HG03135 (cell line): ENCODE measurements around the gene CTIF.

Experiments used
- ATAC-seq: cut with Tn5 transposase; IDR thresholded peaks from one replicate; pipeline ENCODE4 v1.9.1; 2021; ENCODE audit warnings: mild to moderate bottlenecking, moderate library complexity; ENCODE audit not compliant: unreplicated experiment

Gene CTIF

DNA sequence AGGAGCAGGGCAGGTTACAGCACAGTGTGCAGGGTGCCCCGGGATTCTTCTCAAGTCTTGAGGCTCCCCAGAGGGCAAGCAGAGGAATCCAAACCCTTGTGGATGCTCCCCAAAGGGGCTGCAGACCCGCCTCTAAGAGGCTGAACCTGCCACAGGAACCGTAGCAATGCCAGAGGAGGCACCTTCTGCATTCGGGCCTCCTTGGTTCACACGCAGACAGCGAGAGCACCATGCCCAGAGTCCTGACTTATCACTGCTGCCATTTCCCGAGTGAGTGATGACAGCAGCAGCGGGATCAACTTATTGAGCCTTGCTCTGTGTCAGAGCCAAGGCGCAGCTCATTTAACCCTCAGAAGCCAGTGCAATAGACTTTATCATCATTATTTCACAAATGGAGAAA lies 203.5 kb downstream of the CTIF start:
- no peak for ATAC-seq

DNA sequence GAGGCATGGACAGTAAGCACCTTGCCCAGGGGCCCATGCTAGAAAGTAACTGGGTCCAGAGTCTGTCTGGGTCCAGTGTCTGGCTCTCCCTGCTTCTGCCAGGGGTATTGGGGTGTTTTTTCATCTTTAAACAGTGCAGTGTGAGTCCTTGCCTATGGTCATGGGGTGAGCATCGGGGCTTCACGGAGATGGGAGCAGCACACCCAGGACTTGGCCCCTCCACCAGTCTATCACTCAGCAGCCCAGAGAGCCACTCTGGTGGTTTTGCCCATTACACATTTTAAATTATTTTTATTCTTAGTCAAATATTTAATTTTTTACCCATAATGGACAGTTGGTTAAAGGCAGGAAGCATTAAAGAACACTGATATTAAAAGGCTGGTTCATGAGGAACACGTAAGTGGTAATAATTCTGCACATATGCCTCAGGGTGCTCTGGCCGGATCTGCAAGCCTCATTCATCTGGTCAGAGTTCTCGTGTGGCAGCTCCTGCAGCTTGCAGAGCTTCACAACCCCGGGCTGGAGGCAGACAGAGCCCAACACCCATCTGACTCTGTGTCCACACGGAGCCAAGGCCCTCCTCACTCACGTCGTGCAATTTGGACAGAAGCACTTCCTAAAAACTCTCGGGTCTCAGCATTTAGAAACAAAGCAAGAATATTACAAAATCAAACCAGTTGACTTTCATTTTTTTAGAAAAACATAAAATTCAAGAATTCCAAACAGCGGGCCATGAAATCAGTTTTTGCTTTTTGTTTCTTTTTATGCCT lies 204.1 kb downstream of the CTIF start:
- ATAC-seq, result no peak

DNA sequence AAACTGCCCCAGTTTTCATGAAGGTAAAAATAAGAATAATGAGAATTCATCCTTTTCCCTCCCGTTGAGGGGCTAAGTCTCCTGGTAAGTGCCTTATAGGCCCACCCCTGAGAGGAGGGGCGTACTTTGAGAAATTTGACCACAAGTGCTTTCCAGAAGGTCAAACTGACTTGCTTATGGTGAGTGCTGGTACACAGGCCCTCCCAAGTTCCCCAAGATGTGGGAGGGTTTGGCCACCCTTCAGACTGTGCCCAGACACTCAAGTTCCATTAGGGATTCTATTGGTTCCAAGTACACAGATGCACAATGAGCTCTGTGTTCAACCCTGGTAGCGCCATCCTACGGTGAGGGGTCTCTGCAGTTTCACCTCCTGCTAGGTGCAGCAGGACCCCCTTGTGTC lies 205.1 kb downstream of the CTIF start:
- no peak for ATAC-seq

DNA sequence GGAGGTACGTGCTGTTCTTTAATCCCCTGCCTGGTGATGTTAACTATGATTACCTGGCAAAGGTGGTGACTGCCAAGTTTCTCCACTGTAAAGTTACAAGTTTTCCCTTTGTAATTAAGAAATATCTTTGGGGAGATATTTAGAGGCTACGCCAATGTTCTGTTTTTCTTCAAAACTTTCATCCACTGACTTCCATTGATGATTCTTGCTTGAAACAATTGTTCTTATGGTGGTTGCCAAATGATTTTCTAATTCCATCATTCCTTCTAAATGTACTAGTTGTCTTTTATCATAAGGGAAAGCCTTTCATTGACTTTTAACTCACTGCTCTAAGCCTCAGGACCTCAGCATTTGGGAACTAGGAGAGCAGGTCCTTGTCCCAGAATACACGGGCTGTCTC lies 206.5 kb downstream of the CTIF start:
- no peak for ATAC-seq

DNA sequence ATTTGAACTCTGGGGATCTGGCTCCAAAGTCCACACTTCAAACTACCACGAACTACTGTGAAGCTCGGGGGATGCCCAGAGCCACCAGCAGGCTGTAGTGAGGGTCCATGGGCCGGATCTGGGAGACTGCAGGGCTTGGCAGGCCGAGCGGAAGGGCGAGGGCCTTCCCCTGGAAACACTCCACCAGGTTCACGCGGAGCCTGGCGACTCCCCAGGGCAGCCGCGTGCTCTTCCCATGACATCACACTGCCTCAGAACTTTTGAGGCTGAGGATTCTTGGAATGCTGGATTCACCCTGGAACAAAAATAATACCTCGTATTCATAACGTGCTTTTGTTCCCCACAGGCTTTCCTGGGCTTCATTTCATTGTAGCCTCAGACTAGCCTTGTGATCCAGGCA lies 210.9 kb downstream of the CTIF start:
- no peak for ATAC-seq

DNA sequence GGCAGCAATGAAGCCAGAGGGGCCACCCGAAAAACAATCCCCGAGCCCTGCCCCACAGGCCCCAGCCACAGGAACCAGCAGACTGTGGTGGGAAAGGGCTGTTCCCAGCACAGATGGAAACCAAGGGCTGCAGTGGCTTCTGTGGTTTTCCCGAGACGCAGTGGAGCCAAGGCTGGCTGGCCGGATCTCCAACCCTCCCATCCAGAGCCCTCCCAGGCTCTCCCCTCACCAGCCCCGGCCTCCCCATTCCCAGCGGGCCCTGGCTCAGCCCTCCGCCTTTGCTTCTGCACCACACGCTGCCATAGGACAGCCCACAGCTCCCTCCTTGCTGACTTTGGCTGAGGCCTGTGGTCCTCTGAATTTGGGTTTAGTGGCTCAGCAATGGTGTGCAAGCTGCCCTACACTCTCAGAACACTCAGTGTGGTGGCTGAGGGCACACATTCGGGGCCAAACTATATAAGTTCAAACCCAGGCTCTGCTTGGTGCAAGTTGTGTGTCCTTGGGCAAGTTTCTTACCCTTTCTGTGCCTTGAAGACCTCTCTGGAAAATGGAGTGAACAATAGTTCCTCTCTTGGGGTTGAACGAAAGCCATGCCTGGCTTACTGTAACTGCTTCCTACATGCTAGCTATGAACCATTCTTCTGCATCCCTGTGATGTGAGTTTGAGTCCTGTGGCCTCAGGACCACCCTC lies 211.8 kb downstream of the CTIF start:
- ATAC-seq, result no peak

DNA sequence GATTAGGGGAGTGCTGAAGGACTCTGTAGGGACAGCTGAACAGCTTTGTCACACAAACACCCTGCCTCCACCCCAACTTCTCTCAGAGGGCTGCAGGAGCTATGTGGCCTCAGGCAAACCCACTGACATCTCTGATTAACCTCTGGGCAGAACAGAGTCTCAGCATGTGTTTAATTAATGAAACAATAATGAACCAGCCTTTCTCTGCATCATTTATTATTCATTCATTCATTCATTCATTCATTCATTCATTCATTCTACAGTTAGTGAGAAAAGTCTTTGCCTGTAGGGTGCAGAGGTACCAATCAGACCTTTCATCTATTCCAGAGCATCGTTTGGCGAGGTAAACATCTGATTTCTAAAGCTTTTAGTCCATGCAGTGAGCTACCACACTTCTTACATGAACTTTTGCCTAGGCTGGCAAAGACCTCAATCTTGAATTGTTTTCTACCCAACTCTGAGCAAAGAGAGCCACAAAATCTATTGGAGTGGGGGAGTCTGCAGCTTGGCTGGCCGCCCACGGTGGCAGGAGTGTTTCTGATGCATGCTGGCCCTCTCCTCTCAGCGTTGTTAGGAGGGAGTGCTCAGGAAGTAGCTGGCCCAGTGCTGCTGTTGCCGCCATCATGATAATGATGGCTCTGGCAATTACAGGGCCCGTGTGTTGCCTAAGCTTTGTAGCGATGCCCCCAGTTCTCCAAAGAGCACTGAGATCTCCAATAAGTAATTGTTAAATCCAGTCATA lies 213.1 kb downstream of the CTIF start:
- no peak for ATAC-seq

DNA sequence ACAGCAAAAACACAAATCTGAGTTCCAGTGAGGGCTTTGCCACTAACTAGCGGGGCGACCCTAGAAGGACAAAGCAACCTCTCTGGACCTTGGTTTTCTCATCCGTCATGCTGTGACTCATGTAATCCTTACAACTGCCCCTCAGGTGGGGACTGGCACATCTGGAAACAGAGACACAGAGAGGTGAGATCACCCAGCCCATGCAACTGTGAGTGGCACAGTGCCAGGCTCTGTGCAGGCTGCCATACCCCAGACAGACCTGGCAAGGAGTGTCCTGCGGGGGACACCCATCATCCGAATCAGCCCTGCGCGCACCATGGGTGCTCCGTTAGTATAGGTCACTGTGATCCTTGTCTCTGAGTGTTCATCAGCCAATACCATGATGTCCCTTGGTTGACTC lies 213.6 kb downstream of the CTIF start:
- no peak for ATAC-seq

DNA sequence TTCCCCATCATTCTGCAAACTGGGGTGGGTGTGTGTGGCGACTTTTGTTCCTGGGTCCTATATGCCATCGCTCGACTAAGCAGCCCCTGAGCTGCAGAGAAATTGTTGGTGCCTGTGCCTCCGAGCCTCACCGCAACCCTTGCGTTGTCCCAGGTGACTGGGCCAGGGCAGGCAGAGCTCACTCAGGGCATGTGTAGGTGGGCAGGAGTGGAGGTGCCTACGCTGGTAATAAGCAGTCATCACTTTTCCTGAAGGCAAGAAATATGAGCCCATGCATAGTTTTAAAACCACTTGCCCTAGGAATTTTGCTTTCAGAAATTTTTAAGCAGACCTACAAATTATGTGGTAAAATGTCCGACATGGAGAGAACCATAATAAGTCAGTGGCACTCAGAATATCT lies 214.1 kb downstream of the CTIF start:
- no peak for ATAC-seq

DNA sequence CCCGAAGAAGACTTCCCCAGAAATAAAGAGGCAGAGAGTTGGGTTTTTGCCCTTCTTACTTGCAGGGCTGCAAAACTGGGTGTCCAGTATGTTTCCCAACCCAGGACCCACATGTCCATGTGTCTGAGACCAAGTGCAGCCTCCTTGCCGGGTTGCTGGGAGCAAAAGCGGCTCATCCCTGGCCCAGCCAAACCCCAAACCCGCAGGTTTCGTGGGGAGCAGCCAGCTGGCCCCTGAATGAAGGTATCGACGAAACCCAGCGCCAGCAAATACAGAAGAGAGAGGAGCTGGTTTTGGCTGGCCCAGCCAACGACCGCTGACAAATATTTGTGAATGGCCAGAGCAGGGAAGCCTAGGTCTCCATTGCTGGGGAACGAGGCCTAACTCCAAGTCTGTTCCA lies 214.9 kb downstream of the CTIF start:
- no peak for ATAC-seq

DNA sequence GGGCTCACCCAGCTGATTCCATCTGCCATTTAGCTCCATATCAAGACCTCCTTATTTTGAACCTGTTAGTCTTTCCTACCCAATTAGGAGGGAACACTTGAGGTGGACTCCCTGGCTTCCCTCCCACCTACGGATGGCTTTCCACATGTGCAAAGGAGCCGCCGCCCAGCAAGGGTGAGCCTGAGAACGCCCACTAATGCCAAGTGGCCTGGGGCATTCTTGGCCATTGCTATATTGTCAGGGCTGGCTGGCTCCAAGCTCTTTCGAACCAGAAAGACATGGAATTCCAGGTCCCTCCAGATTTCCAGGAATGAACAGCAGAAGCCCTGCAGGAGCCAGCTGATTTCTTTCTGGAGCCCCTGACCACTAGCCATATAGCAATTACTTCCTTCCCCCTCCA lies 215.7 kb downstream of the CTIF start:
- ATAC-seq, result no peak

DNA sequence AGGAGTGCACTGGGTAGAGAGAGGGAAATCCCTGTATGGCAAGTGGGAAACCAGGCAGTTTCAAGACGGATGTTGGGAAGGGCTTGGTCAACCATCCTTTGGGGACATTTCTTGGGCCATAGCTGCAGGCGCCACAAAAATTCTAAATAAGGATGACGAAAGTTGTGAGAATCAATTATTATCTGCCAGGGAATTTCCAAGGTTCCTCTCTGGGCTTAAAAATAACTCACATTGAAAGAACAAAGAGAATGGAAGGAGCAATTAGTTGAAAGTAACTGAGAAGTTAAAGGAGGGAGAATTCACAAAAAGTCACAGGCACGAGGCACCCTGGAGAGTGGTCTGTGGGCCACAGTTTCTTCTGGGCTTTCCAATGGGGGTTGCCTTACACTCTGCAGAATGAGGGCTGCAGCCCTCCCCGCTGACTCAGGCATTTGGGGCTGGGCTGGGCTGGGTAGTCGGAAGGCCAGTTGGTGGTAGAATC lies 216.2 kb downstream of the CTIF start:
- no peak for ATAC-seq

DNA sequence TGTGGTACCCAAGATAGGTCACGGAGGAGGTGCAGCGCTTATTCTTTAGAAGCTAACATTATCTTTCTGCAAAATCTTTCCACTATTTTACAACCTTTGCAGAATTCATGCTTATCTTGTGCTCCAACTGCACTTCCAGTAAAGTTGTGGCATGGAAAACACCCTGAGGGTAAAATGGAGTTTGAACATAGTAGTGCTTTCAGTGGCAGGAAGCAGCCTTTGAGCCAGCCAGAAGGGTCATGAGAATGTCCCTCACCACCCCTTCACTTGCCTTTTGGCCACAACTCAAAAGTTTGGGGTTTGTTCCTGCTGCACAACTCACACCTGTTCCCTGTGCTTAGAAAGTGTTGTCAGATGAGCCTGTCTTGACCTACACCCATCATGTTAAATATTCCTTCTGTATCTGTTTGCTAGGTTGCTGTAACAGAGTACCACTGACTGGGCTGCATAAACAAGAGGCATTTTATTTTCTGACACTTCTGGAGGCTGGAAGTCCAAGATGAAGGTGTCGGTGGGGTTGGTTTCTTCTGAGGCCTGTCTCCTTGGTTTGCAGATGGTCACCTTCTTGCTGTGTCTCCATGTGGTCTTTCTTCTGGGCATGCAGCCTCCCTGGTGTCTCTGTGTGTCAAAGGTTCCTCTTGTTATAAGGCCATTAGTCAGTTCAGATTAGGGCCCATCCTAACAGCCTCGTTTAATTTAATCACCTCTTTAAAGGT lies 217.8 kb downstream of the CTIF start:
- no peak for ATAC-seq

DNA sequence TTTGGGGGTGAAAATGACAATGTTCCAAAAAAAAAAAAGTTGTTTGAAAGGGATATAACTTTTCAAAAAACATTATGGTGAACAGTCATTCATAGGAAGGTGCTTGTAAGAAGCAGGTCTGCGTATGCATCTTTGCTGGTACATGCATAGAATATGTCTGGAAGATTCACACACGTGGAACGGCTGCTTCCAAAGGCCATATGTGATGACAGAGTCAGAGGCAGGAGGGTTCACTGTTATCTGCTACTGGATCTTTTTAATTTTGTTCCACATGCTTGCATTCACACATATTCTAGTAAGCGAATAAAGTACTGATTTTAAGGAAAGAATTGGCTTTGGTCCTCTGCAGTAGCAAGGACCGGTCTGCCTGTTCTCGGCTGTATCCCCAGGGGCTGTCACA lies 218.5 kb downstream of the CTIF start:
- ATAC-seq, result no peak

DNA sequence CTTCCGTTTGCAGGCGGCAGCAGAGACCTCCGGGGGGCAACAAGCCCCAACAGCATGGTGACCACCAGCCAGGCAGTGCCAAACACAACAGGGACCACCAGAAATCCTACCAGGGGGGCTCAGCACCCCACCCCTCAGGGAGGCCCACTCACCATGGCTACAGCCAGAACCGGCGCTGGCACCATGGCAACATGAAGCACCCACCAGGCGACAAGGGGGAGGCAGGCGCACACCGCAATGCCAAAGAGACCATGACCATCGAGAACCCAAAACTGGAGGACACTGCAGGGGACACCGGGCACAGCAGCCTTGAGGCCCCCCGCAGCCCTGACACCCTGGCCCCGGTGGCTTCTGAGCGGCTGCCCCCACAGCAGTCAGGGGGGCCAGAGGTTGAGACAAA lies 219.1 kb downstream of the CTIF start:
- no peak for ATAC-seq

DNA sequence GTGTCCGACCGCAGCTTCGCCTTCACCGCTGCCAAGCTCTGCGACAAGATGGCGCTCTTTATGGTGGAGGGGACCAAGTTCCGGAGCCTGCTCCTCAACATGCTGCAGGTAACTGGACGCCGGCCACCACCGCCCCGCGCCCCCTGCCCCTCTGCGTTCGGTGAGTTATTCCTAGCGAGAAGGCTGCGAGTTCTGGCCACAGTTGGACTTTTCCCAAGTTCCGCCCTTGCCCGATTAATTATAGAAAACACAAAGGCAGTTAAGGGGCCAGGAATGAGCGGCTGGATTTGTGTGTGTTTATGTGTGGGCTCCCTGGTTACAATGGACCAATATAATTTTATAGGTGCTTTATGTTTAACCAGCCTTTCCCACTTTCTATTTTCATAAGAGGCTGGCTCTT lies 222.8 kb downstream of the CTIF start:
- no peak for ATAC-seq

DNA sequence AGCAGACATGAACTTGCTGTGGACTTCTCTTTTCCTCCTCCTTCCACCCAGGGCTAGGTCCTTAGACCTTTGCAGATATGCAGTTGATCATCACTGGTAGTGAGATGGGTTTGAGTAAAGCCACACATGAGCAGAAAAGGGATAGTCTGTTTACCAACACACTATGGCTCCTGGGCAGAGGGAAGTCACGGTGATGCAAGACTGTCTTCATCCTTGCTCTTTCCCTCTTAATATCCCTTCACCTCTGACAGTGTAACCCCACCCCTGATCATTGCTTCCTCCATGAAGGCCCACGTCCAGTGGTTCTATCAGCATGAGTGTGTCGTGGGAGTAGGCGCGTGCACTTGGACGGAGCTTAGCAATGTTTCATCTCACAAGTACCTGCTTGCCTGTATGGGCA lies 223.2 kb downstream of the CTIF start:
- no peak for ATAC-seq

DNA sequence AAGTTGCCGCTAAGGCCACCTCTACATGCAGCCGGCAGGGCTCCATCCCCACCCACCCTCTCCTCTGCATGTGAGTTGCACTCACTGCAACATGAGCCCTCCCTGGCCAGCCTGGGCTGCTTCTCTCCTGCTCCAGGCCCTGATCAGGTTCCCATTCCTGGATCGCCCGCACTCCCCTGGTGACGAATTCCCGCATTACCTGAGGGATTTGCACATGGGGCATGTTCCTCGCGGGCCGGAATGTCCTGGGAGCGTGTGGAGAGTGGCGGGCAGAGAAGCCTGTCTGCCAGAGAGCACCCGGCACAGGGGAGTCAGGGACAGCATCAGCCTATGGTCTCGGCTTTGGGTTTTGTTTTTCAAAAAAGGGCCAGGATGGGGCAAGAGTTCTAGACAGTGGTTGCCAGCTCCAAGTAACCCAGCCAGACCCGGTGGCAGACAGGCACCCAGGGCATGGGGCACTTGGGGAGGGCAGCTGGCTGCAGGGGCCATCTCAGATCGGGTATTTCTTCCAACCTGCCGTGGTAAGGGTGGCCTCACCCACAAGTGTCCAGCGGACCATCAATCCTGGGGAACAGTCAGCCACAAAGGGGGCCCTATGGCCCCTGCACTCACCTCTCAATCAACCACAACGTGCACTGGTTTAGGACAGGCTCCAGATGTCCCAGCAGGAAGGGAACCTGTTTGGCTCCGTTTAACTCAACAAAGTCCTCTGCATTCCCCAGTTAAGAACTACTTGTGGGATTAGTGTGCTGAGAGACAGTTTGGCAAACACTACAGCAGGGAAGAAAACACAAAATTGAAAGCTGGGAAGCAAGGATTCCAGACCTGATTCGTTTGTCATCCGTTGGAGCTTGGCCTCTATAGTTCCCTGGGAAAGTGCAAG lies 224.2 kb downstream of the CTIF start:
- ATAC-seq, result no peak

DNA sequence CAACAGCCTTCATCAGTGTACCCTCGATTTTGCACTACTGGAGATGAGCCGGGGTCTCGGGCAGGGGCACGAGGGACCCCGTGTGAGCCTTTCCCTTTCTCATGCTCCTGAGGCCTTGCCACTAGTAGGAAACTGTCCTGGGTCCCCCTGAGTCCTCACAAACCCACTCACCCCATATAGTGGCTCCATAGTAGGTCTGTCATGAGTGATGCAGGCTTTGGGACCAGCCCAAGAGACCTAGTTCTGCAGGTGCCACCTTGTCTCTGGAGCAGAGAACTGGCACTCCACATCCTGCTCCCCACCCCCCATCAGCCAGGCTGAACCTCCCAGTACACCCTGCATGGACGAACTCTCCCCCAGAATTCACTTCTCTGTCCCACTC lies 224.9 kb downstream of the CTIF start:
- no peak for ATAC-seq

DNA sequence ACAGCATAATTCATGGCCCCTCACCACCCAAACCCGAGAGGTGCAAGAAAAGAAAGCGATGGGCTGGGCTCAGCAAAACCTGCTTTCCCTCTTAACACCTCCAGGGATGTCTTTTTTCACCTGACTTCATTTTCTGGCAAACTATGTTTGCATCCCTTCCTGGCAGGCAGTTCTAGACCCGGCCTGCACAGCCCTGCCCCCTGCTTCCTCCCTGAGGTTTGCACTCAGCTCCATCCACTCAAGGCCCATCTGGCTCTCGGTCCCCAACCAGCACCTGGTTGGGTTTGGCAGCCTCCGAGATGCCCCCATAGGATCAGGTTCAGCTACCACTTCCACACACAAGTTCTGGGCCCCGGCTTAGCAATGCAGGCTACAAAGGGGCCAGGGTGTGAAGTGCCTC lies 226.2 kb downstream of the CTIF start:
- no peak for ATAC-seq
